Measurements from ENCODE around the gene AGPAT3.

Gene AGPAT3

GRCh38 chr21:43907751-43908150 lies 42.7 kb downstream of the AGPAT3 start:
- no peak for DNase-seq

GRCh38 chr21:43908167-43908566 lies 43.1 kb downstream of the AGPAT3 start:
- no peak for DNase-seq

- no peak for DNase-seq
Observed at GRCh38 chr21:43909741-43910400, 44.8 kb downstream of the AGPAT3 start.

DNA sequence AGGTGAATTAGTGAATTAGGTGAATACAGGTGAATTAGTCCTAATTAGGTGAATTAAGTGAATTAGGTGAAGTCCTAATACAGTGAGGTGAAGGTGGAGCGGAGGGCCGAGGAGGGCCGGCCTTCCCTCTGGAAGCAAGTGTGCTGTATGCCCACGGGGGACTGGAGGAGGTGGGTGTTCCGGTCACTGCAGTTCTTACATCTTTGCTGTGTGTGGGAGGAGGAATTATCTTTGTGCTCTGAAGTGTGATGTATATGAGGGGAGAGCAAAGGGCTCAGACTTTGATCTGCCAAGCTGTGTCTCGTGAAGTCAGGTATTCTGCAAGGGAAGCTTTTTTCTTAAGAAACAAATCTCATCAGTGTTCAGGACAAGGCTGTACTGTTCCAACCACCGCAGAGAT lies 45.4 kb downstream of the AGPAT3 start:
- DNase-seq, result no peak

DNA sequence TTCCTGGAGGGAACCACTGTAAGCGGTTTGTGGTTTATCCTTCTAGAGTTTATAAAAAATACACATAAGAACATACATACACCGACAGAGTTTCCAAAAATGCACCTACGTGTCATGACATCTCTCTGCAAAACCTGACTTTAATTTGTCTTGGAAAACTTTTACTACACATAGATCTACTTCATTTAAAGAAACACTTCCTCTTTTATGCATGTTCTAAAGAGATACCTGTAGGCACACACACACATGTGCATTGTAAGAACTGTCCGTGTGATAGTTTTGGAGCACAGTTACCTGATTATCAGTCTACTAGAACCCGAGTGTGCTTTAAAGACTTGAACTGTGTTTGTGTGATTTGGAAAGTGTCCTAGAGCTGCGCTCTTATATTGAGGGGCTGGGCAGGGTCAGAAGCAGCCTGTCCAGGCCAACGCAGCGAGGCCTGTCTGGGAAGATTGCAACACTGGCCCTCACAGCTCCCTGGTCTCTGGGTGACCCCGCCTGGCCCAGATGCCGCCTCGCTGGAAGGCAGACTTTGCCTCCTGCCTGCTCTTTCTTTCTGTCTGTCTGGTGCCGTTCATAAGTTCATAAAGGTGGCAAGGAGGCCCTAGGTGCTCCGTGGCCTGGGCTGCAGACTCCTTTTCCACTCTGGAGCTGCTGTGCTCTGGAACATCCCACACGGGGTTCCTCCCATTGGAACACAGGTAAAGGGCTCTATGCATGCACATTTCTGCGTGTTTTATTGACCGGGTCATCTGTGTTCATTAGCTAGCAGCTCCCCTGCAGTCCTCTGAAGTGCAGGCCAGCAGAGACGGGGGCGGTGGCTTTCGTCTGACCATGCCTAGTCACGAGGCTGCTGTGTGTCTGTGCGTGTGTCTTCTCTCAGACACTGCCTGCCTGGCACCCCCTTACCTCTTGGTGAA lies 46.3 kb downstream of the AGPAT3 start:
- no peak for DNase-seq

DNA sequence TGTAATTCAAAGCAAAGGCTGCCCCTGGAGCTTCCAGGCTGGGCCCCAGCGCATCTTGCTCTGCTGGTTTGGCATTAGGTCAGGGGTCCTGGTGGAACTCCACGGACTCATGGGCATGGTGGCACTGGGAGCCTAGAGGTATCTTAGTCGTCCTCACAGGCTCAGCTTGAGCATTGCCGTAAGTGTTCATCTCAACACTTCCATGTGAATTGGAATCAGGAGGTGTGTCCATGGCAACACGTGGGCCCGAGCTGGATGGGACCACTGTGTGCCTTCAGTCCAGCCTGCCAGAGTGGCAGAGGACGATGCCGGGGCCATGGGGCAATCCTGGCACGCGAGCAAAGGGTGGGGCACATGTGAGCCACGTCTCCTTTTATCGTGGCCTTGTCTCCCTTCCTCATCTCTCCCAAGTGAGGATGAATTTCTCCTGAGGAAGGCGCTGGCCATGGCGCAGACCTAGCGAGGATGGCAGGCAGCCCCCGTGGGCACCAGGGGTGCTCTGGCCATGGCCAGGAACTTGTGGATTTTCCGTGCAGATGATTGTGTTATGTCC lies 47.0 kb downstream of the AGPAT3 start:
- no peak for DNase-seq

DNA sequence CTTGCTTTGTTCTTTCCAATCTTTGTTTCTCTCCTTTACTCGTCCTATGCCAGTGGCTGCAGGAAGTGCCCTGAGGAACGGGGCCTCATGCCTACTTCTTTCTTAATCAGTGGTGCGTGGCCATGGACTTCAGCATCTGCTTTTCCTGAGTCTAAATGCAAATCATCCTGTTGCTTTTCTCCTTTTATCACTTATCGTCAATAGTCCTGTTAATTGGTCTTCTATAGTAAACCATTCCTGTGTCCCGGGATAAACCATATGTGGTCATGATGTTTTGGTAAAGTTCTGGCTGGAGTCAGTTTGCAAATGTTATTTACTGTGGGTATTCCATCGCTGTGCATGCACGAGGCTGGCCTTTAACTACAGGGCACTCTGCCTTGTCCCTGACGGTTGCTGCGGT lies 47.5 kb downstream of the AGPAT3 start:
- no peak for DNase-seq

GRCh38 chr21:43912910-43913309 lies 47.9 kb downstream of the AGPAT3 start:
- peak in 1 of 4 experiments; percentile 13 for DNase-seq

DNA sequence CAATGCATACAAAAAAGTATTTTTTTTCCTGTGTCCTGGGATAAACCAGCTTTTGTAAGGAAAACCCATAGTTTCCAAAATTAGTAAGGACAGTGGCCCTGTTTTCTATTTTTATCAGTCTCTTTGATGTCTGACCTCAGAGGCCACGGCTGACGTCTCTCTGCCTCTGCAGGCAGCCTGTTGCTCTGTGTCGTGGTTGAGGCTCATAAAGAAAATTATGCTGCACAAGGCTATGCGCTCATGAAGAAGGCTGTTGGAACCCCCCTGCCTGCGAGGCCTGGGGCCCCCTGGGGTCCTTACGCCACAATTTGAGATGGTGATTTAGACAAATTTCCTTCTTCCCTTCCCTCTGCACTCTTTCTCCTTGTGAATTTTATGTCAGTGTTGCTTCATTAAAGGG lies 48.9 kb downstream of the AGPAT3 start:
- no peak for DNase-seq

DNA sequence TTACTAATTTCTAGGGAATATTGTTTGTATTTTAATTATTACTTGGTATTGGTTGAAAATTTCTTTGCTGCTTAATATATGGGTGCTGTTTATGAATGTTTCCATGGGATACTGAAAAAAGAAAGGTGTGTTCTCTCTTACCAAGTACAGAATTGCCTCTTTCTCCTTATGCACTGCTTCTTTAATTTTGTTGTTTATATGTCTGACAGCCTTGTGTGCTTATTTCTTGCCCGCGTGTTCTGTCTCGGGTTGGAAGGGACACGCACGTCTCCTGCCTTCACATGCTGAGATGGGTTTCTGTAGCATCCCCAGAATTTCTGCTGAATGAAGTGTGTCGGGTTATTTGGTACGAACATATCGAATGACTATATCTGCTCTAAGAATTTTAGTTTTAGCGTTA lies 51.1 kb downstream of the AGPAT3 start:
- no peak for DNase-seq

DNA sequence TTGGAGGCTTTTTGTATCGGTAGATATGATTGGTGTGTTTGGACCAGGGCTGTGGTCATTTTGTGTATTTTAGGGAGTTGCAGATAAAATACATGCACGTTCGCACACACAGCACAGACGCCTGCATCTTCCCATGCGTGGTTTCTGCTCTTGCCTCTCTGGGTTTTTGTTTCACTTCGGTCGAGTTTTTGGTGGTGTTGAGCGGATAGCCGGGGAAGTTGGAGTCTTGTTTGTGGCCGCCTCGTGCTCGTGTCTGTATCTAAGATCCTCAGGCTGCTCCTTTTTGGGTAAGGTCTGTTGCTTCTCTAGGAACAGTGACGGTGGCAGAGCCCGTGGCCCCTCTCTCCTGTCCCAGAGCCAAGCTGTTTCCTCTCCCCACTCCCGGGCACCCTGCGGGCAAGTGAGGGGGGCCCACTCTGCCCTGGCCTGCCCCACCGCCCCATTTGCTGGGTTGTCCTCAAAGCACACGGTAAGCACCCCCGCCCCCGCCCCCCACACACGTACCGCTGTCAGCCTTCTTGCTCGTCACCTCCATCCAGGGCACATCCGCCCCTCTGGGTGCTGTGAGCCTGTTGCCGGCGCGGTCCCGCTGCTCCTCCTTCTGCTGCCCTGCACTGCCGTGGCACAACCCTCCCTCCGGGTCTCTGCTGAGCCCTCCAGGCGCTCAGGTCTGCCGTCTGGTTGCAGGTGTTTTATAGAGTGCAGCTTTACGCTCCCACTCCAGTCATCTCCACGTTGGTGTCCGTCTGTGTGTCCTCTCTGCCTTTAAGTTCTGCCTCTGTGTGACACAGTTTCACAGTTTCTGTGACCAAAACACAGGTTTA lies 51.9 kb downstream of the AGPAT3 start:
- DNase-seq, result peak; percentile 5 to 56 (median 40)

GRCh38 chr21:43917515-43918384 lies 52.7 kb downstream of the AGPAT3 start:
- DNase-seq, result no peak

GRCh38 chr21:43918385-43918947 lies 53.4 kb downstream of the AGPAT3 start:
- no peak for DNase-seq

DNA sequence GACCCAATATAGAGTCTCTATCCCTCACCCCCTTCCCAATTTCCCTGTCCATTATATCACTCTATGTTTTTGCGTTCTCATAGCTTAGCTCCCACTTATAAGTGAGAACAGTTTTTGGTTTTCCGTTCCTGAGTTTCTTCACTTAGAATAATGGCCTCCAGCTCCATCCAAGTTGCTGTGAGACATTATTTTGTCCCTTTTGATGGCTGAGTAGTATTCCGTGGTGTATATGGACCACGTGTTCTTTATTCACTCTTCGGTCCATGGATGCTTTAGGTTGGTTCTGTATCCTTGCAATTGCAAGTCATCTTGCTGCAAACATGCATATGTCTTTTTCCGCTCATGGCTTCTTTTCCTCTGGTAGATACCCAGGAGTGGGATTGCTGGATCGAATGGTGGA lies 54.3 kb downstream of the AGPAT3 start:
- no peak for DNase-seq

DNA sequence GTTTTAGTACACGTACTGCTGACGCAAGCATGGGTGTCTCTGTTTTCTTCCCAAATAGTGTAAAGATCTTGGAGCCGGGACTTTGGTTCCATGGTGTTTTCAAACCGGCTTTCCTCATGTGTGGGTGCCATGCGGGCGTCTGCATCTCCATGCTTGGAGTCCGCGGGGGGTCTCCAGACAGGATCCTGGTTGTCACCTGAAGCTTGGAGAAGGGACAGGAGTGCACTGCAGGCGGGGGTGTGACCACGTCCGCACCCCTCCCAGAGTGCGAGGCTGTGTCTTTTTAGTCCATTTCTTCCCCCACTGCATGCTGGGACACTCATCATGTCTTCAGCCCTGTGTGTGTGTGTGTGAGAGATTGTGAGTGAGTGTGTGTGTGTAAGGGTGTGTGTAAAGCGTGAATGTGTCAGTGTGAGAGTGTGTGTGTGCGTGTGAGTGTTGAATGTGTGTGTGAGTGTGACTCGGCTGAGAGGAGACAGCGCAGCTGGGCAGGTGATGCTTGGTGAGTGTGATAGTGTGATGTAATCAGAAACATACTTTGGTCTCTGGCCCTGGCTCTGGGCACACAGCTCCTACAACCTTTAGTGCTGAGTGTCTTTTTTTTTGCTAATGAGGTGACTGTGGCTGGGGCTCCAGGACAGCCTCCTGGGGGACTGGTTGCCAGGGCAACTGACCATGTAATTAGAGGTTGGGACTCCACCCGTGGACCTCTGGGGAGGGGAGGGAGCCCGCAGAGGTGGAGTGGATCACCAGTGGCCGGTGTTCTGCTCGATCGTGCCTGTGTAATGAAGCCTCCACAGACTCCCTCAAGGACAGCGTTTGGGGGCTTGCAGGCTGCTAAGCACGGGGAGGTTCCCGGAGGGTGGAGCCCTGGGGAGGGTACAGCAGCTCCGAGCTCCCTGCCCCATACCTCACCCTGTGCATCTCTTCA lies 55.1 kb downstream of the AGPAT3 start:
- no peak for DNase-seq

- DNase-seq, result no peak
Observed at GRCh38 chr21:43921571-43921978, 56.6 kb downstream of the AGPAT3 start.

GRCh38 chr21:43921979-43922945 lies 57.2 kb downstream of the AGPAT3 start:
- peak in 2 of 4 experiments; percentile 24 to 27 for DNase-seq

GRCh38 chr21:43922949-43923348 lies 57.9 kb downstream of the AGPAT3 start:
- no peak for DNase-seq

- no peak for DNase-seq
Observed at GRCh38 chr21:43923391-43923790, 58.4 kb downstream of the AGPAT3 start.

Measured in suppressor macrophage (primary cell).